Peyer's patch (tissue), 4 donors: ENCODE measurements around the gene NCR3LG1.

Source experiments
- POLR2A ChIP-seq, 2 donors: fragments of 450-650 bp; IDR thresholded peaks; one replicate each; pipeline ENCODE4 v1.5.1; 2017; ENCODE audit warnings: antibody characterized with exemption in 2 of 2, mild to moderate bottlenecking in 2 of 2, moderate library complexity in 2 of 2
- TF ChIP-seq, protein P1 (sequence below), 6 experiments: fragments of 450-650 bp in 4 of 6; fragments of 200-600 bp in 2 of 6; sonication (generic) in 1 of 6; IDR thresholded peaks; one replicate each; pipeline ENCODE4 v1.5.1; 2017 to 2019; ENCODE audit warnings: antibody characterized with exemption in 6 of 6, mild to moderate bottlenecking in 3 of 6, moderate library complexity in 1 of 6

DNA sequence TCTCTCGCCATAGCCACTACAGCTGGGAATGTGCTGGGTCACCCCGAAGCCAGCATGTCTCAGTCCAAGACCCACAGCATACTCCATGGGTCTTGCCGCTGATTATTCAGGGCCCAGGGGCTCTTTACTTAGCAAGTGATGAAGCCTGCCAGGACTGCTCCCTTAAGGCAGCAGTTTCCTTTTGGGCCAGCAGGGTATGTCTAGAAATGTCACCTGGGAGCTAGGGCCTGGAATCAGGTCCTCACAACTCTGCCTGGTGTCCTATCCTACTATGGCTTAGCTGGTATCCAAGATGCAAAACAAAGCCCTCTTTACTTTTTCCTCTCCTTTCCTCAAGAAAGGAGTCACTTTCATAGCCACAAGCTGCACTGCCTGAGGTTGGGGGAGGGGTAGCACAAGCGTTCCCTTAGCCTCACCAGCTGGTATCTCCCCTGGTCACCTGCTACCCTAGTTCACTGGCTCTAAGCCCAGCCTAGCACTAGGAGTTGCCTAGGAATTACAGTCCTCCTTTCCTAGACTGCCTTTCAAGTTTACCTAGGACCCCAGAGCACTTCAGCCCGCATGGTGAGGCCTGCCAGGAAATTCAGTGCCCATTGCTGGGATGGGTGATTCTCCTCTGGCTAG lies 22.6 kb upstream of the NCR3LG1 start:
- TF ChIP-seq POLR2A (IDR thresholded peaks at IDR 0.05), result no peak
- TF ChIP-seq, protein P1, sequence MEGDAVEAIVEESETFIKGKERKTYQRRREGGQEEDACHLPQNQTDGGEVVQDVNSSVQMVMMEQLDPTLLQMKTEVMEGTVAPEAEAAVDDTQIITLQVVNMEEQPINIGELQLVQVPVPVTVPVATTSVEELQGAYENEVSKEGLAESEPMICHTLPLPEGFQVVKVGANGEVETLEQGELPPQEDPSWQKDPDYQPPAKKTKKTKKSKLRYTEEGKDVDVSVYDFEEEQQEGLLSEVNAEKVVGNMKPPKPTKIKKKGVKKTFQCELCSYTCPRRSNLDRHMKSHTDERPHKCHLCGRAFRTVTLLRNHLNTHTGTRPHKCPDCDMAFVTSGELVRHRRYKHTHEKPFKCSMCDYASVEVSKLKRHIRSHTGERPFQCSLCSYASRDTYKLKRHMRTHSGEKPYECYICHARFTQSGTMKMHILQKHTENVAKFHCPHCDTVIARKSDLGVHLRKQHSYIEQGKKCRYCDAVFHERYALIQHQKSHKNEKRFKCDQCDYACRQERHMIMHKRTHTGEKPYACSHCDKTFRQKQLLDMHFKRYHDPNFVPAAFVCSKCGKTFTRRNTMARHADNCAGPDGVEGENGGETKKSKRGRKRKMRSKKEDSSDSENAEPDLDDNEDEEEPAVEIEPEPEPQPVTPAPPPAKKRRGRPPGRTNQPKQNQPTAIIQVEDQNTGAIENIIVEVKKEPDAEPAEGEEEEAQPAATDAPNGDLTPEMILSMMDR (IDR thresholded peaks at IDR 0.05), result no peak
